ENCODE measurements around the gene TRIP11.

DNA sequence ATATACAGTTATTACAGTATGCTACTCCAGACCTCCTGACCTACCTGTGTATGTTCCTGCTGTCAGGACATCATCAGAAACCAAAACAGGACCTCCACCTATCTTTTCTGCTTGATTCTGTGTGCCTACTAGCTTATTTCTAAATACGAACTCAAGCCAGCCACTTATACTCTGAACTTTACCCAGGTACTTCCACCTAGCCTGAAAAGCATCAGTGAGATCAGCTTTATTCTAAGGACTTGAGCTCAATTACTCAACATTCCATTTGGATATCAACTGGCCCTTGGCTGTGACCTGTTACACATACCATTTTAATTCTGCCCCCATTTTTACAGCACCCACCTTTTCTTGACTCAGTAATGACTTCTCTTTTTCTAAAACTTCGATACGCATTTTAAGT lies 29.2 kb downstream of the TRIP11 start:
- TF ChIP-seq, protein P1, sequence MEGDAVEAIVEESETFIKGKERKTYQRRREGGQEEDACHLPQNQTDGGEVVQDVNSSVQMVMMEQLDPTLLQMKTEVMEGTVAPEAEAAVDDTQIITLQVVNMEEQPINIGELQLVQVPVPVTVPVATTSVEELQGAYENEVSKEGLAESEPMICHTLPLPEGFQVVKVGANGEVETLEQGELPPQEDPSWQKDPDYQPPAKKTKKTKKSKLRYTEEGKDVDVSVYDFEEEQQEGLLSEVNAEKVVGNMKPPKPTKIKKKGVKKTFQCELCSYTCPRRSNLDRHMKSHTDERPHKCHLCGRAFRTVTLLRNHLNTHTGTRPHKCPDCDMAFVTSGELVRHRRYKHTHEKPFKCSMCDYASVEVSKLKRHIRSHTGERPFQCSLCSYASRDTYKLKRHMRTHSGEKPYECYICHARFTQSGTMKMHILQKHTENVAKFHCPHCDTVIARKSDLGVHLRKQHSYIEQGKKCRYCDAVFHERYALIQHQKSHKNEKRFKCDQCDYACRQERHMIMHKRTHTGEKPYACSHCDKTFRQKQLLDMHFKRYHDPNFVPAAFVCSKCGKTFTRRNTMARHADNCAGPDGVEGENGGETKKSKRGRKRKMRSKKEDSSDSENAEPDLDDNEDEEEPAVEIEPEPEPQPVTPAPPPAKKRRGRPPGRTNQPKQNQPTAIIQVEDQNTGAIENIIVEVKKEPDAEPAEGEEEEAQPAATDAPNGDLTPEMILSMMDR (IDR thresholded peaks at IDR 0.05) = no peak
- no peak for TF ChIP-seq POLR2A (IDR thresholded peaks at IDR 0.05)
- TF ChIP-seq POLR2AphosphoS5 (IDR thresholded peaks at IDR 0.05; ENCODE audit: insufficient read depth in 1 of 2, low read depth in 1 of 2) = no peak
